Skeletal muscle cell (primary cell): ENCODE results near the gene PTPRC.

Experiments used
- DNase-seq: peaks from one replicate; pipeline ENCODE4 v3.0.0-alpha.2; 2010; ENCODE audit warnings: low read depth
- H3K4me3 ChIP-seq: 2 replicates; pipeline ENCODE4 v1.5.1; 2011; ENCODE audit warnings: low read depth, mild to moderate bottlenecking, control low read depth, low read length, moderate library complexity

PTPRC gene

DNA sequence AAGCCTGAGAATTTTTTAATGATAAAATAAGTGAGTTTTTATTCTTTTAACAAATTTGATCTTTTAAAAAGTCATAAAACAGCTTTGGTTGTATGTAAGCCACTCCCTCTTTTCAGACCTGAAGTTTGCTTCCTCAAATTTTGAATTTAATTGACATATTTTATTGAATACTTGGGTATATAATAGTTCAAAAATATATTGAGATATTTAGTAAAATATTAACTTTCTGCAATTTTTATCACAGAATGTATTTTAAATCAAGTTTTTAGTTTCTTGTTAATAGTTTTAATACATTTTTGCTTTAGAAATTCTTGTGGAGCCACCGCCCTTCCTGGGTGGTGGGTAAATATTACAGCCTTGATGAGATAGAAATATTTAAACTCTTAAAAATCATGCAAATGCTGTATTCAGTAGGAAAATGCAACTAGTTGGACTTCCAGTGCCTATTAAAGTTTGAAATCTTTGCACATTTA is 867 bp downstream of the PTPRC start:
- H3K4me3 ChIP-seq = no peak overlapping the region
- no peak for DNase-seq

DNA sequence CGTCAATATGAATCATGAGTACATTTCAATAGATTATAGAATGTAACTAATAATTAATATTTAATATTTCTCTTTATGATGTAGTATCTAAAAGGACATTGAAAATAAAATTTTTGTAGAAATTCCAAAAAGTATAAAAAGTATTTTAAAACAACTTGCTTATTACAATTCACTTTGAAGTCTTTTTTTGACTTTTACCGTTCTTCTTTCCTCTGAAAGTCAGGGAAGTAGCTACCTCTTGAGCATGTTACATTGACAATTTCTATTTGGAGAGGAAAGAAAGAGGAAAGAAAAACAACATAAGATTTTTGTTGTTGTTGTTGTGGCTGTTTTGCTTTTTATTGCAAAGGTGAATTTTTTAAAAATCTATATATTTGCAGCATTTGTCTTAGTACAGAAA is 1.3 kb downstream of the PTPRC start:
- no peak overlapping the region for H3K4me3 ChIP-seq
- no peak for DNase-seq

DNA sequence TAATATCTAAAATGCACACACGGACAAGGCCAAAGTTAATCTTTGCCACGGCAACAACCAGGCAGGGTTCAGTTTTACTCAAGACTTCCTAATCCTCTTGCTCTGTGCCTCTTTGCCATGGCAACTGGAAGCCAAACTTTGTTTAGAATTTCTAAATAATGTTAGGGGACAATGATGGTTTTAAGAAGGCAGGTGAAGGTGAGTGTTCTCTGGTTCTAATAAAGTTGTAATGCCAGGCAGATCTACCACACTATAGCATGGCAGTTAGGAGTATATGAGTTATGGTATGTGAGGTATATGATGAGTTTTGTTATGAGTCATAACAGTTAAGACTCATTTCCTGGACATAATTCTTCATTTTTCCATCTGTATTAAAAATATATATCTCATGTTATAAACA is 2.7 kb downstream of the PTPRC start:
- no peak for DNase-seq
- H3K4me3 ChIP-seq = no peak overlapping the region

DNA sequence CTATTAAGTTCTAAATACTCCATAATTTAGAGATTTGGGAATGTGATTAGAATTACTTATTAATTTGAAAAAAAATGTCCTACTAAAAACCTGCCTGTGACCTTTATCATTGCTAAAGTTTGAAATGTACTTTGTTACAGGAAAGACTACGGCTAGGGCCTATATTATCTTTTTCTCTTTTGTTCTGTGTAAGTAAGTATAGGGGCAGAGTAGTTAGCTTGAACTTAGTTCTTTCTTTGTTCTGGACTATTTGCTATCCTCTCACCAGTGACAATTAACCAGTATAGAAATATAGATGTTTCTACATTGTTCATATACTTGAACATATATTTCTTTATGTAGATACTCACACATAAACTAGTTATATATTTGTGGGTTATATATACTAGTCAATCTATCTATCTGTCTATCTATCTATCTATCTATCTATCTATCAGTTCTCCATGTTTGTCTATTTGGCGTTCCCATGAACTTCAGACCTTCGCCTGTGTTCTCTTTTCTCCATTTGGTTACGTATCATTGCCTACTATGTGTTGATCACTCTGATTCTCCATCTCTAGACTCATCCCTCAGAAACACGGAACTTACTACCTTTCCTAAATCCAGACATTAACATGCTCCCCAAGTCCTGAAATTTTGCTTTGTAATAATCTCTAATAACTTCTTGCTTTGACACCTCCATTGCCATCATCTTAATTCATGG is 3.3 kb downstream of the PTPRC start:
- no peak overlapping the region for H3K4me3 ChIP-seq
- DNase-seq = no peak

DNA sequence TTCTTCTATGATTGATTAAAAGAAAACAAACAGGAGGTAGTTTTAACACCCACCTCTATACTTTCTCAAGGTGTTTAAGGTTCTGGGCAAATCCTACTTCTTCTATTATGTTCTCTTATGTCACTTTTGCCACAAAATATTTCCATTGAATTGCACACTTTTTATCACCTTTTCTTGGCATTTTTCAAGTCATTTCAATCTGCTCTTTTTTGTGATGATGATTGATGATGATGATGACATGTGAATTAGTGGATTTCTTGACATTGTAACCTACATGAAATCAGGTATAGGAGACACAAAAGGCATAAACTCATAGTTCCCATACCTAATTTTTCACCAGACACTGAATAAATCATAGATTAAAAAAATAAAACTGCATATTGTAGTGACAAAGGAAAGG is 4.1 kb downstream of the PTPRC start:
- no peak overlapping the region for H3K4me3 ChIP-seq
- DNase-seq = no peak

DNA sequence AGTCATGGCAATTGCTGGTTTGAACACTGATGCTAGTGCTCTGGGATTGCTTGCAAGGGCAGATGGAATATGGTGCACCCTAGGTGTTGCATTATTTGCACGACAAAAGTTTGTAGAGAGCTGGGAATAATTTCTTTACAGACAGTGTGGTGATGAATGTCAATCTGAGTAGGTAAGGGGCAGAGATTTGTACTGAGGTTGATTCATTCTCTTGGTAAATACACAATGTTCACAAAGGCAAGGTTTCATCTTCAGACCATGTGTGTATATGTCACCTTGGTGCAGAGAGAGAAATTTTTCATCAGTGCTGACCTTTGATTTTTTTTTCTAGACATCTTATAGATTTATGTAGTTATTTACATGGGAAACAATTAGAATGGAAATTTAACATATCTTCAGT is 5.0 kb downstream of the PTPRC start:
- H3K4me3 ChIP-seq = no peak overlapping the region
- DNase-seq = no peak

DNA sequence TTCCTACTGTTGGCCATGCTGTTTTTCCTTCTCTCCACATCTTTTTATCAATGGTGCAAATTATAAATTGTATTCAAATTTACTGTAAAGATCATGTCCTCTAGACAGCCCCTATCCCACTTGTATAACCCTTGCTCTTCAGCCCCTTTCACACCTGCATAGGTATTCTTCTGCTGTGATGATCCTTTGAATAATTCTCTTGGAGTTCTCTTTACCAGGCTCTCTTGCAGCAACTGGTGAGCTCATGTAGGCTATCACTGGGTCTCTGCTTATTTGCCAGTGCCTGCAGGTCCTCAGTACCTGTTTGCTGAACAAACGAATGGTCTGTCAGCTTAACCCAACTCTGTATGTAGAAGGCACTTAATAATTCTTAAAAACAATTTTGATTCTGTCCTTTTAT is 8.2 kb downstream of the PTPRC start:
- DNase-seq = no peak
- H3K4me3 ChIP-seq = no peak overlapping the region

DNA sequence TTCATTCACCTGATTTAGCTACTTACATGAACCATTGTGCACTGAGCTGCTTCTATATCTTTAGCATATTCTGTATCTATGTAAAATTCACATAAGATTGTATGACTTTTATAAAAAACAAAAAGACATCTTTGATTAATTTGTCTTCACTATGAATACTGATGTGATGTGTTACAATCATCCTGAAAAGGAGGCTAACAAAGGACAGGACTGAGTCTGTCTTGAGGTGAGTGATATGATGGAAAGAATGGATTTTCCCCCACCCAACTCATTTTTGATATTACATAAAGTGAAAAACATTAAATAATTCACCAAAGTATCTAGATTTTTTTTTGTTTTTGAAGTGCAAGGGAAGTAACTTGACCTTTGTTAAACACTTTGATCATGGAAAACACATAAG is 9.8 kb downstream of the PTPRC start:
- no peak overlapping the region for H3K4me3 ChIP-seq
- DNase-seq = no peak

DNA sequence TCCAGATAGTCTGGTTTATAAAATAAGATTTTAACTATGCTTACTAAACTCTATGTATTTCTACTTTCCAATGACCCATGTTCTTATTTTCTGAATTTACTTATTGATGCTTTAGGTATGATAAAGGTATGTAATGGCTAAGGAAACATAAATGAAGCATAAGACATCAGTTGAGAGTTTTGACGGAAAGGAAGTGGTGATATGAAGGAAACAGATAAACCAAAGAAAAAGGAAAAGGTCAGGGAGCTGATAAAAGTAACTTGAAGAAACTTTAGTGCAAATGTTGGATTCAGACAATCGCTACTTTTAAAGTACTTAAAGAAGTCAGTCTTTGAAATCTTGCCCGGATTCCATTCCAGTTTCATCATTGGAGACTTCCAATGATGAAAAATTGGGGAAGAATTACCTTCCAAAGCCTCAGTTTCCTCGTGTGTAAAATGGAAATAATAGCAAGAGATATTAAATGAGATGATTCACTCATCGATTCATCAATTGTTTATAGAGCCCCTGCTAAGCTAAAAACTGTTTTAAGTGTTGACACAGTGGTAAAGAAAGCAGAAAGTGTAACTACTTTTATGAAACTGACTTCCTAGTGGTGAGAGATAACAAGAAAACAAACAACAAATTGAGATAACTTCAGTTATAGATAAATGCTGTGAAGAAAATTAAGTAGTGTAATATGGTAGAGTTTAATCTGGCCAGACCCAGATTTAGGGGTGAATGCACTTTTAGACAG is 10.6 kb downstream of the PTPRC start:
- DNase-seq = no peak
- H3K4me3 ChIP-seq = no peak overlapping the region

DNA sequence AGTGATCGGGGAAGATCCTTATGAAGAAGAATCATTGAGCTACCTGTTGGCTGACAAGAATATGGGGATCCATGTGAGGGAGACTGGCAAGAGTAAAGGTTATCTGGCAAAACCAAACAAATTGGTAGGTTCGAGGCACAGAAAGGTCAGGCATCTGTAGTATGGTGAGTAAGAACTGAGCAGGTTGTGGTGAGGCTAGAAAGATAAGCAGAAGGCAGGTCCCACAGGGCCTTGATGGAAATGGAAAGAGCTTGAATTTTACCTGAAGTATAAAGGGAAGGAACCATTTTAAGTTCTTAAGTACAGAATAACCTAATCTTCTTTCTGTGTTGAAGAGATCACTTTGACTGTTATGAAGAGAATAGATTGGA is 11.1 kb downstream of the PTPRC start:
- no peak overlapping the region for H3K4me3 ChIP-seq
- DNase-seq = no peak

DNA sequence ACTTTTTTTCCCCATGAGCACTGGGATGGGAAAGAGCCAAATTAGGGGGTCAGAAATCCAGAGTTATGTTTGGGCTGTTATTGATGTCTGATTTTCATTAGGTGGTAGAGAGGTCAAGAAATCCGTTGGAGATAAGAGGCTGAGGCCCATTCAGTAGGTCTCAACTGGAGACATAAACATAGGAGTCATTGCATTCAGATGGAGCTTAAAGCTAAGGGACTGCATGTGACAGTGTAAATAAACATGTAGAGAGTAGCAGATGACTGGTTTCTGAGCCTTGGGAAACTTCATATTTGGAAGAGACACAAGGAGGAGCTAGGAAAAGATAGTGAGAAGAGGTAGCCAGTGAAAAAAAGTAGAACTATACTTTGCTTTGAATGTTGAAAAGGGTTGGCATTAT is 11.7 kb downstream of the PTPRC start:
- no peak for DNase-seq
- no peak overlapping the region for H3K4me3 ChIP-seq

DNA sequence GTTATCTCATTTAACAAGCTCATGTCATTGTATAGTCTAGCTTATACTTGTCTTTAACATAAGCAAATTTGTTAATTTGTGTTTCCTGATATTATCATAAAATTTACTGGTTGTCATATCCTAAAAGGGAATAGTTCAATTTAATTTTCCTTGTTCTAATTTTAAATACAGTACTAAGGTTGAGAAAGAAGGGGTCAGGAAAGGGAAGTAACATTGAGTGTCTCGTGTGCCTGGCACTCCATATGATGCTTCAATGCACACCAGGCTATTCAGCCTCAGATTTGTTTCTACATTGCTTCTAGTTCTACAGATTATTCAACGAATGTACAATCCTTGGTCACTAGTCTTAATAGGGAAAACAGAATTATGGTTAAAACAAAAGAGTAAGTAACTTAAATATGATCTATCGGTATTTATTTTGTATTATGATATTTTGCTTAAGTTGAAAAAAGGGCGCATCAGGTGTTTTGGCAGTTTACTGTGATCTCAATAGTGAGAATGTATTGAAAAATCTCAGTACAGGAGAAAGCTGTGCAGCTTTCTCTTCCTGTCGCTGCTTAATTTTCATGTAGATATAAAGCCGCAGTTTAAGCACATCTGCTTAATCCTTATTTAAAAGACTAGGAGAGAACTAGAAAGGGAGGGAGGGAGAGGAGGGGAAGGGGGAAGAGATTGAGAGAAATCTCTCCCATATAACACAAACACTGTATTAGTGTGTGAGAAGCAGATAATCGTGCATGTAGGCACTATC is 13.0 kb downstream of the PTPRC start:
- no peak overlapping the region for H3K4me3 ChIP-seq
- no peak for DNase-seq

DNA sequence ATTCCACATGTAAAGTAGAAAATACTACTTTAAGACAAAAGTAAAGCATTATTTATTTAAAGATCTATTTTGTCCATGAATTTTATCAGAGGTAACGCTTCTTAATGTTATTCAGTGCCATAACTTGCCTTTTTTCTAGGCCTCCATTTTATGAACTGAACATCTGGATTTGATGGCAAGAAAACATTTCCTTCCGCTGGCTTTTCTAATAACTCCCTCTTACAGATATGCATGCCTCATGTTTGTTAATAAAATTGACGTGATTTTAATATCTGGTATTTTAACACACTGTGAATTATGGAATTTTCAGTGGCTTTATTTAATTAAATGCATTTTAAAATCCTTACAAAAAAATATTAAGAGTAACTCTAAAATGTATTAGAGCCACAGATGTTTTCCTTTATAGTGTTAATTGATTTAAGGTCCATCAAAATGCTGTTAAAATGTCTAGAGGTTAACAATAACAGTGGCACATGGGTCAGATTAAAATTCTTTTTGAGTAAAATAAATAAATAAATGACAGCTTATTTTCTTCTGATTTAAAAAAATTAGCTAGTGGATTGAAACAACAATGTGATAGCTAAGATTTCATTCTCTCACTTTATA is 15.1 kb downstream of the PTPRC start:
- DNase-seq = no peak
- no peak overlapping the region for H3K4me3 ChIP-seq

DNA sequence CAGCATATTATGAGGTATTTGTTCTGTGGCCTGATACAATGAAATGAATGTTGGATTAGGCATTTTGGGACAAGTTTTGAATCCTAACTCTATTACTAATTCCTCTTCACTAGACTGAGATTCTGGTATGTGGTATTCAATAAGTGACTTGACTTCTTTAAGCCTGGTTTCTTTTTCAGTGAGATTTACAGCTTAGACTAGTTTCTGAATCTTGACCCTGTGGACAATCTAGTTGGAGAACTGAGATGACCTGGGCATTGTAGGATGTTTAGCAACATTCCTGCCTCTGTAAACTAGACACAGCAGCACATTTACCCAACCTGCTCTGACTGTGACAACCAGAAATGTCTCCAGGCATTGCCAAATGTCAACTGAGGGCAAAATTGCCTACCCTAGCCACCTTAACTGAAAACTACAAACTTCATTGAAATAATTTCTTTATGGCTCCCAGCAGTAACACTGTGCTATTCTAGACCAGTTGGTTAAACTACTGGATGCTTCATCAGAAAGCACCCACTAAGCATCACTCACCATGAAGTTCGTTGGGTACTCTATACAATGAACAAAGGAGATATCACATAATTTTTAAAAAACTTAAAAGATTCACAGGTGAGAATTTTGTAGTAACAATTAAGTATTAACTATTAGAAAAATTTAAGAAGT is 16.8 kb downstream of the PTPRC start:
- no peak for DNase-seq
- H3K4me3 ChIP-seq = no peak overlapping the region

DNA sequence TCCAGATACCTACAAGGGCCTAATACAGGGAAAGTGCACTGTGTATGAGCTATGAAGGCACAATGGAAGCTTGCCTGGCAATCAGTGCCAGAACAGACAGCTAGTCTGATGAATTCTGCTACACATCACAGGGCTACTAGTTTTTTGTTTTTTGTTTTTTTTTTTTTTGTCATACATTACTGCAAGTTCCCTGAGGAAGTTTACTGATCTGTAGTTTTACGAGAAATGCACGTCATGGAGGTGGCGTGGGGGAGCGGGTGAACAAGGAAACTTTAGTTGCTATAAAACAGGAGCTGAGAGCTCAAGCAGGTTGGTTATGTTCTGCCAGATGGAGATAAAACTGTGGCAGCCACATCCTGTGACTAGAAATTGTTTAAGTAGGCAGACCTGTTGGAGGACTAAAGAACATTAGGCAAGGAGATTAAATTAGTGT is 17.7 kb downstream of the PTPRC start:
- no peak for DNase-seq
- no peak overlapping the region for H3K4me3 ChIP-seq

DNA sequence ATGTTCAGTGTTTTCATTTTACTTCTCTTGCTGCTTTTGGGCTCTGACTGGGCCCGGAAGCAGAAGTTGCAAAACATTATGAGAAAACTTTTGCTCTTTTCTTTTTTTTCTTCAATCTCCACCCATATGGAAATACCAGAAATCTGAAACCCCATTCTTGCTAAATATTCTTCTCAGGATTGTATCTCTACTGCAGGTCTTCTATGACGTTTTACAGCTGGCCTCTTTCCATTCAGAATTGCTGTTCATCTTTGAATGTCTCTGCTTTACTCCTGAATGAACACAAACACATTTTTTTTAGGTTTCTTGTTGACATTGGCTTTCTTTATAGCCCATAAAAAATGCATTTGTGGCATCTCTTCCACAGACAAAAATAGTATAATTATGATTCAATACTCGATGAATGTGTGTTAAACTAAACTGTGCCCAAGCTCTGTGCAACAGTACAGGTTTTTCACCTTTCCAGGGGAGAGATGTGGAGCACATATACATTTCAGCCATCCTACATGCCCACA is 18.8 kb downstream of the PTPRC start:
- no peak overlapping the region for H3K4me3 ChIP-seq
- peak; percentile 90 for DNase-seq

DNA sequence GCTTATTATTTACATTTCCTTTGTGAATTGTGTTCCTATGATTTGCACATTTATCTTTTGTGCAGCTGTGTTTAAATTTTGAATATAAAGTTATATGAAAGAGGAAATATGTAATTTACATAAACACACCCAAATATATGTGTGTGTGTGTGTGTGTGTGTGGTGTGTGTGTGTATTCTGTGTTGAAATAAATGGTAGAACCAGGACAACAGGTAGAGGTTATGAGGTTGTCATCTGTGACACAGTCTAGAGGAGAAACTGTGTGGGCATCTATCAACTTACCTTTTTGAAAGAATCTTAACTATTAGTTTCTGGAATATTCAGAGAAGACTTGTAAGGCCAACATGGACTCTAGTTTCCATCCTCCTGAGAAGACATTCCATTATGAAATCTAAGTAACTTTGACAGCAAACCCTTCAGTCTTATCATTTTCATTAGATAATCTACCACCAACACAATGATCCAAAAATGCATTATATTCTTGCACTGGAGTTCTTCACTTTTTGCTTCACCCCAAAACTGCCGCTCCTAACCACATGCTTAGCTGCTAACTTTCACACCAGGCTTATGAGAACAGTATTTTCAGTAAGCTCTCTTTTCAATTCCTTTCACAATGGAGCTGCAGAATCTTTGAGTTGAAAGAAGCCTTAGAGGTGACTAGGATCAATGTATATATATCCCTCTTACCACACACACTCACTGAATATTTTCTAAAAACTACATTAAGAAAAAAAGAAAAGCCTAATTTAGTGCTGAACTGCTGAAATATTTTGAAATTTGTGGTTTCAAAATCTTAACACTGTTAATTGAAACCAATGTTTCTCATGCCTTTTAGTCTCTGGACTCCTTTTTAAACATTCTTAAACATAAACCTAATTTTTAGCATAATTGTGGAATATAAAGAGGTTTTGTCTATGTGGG is 21.8 kb downstream of the PTPRC start:
- H3K4me3 ChIP-seq = no peak overlapping the region
- no peak for DNase-seq

DNA sequence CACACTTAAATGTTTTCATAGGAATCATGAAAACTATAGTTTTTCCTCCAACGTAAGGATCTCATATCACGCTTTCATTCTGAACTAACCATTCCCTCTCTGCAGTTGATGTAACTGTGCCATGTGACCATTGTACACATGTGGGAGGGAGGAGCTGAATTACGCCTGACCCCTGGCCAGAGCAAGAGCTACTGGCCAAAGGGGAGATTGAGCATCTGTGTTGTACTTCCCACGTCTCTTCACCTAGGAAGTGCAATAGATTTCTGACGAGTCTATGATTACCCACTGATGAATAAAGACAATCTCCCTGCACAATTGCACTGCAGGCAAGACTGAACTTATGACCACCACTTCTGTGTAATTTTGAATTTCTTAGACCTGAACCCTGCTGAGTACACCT is 24.0 kb downstream of the PTPRC start:
- DNase-seq = no peak
- H3K4me3 ChIP-seq = no peak overlapping the region
